HG03045 (cell line): Measurements from ENCODE around the gene KRT35.

Experiments used
- ATAC-seq: cut with Tn5 transposase; IDR thresholded peaks from one replicate; pipeline ENCODE4 v1.9.1; 2021; ENCODE audit warnings: mild to moderate bottlenecking, moderate library complexity; ENCODE audit not compliant: unreplicated experiment

Gene KRT35

GRCh38 chr17:41481036-41481435 lies at the start of gene KRT35:
Gene KRT35, minus strand, starts transcription at chr17:41481151. Its CDS starts 54 bp downstream, at chr17:41481097.
- no peak for ATAC-seq

- ATAC-seq = no peak
These were observed 49.4 kb upstream of the KRT35 start for GRCh38 chr17:41530062-41531048.

- ATAC-seq = no peak
These were observed 48.6 kb upstream of the KRT35 start for GRCh38 chr17:41529491-41529915.

- ATAC-seq = no peak
These were observed 48.0 kb upstream of the KRT35 start for GRCh38 chr17:41528959-41529353.

GRCh38 chr17:41527063-41528023 lies 46.4 kb upstream of the KRT35 start:
- no peak for ATAC-seq

- no peak for ATAC-seq
These were observed 43.3 kb upstream of the KRT35 start for GRCh38 chr17:41524261-41524660.

- ATAC-seq = no peak
These were observed 42.8 kb upstream of the KRT35 start for GRCh38 chr17:41523787-41524186.

GRCh38 chr17:41523225-41523593 lies 42.3 kb upstream of the KRT35 start:
- no peak for ATAC-seq

GRCh38 chr17:41522301-41523224 lies 41.6 kb upstream of the KRT35 start:
- ATAC-seq = no peak

GRCh38 chr17:41521574-41522261 lies 40.8 kb upstream of the KRT35 start:
- no peak for ATAC-seq

GRCh38 chr17:41520821-41521521 lies 40.0 kb upstream of the KRT35 start:
- ATAC-seq = no peak

- no peak for ATAC-seq
These were observed 38.7 kb upstream of the KRT35 start for GRCh38 chr17:41519501-41520224.

- no peak for ATAC-seq
These were observed 38.0 kb upstream of the KRT35 start, which contains the start of gene KRT15 for GRCh38 chr17:41518789-41519449. Gene KRT15, minus strand, starts transcription at chr17:41518890. Its CDS starts 63 bp downstream, at chr17:41518827.

- ATAC-seq = no peak
These were observed 37.1 kb upstream of the KRT35 start for GRCh38 chr17:41518031-41518430.

GRCh38 chr17:41516830-41517283 lies 35.9 kb upstream of the KRT35 start:
- no peak for ATAC-seq

- ATAC-seq = no peak
These were observed 35.3 kb upstream of the KRT35 start for GRCh38 chr17:41516147-41516829.

- no peak for ATAC-seq
These were observed 32.2 kb upstream of the KRT35 start for GRCh38 chr17:41513168-41513547.
